ENCODE results near the gene NELFA. TPM values are rescaled to one million over a fixed set of nuclear protein-coding genes. Genes with fewer than 3 reads are reported as not detected.

Gene NELFA
- total RNA-seq, 6 donors from 2014 or later: 16.7 to 43.0 (median 27.3) TPM

- no peaks in the 10 kb centered on the region for H3K9me3 ChIP-seq
- H3K36me3 ChIP-seq: peaks cover 4 to 82% (median 58%) of the 10 kb centered on the region in 4 donors
- H3K4me3 ChIP-seq: no peak overlapping the region
- H3K27me3 ChIP-seq: no peaks in the 10 kb centered on the region
- WGBS, 2 donors: 93 to 94% methylated on average over 3 to 11 of the region's 11 CpGs
- H3K27ac ChIP-seq: no peak overlapping the region
- H3K4me1 ChIP-seq: peaks cover 0 to 19% (median 8%) of the 10 kb centered on the region in 4 donors
- DNase-seq: no peak
- TF ChIP-seq POLR2A (IDR thresholded peaks at IDR 0.05): no peak
- TF ChIP-seq CTCF (IDR thresholded peaks at IDR 0.05): no peak
- TF ChIP-seq EP300 (IDR thresholded peaks at IDR 0.05): no peak
- no peak for TF ChIP-seq POLR2AphosphoS5 (IDR thresholded peaks at IDR 0.05)
- no peak for ATAC-seq (ENCODE audit: low FRiP score in 2 of 2)
Measured at GRCh38 chr4:1975880-1976279, 32.9 kb downstream of the NELFA start.

- Histone ChIP-seq H3K27me3 (no peaks in the 10 kb centered on the region), H3K4me3 (no peak overlapping the region), H3K27ac (peak overlapping the region in 1 of 4 donors; percentile 5), H3K9me3 (no peaks in the 10 kb centered on the region), H3K36me3 (peaks cover 4 to 82% (median 56%) of the 10 kb centered on the region in 4 donors), H3K4me1 (peaks cover 0 to 19% (median 8%) of the 10 kb centered on the region in 4 donors)
- ATAC-seq (ENCODE audit: low FRiP score in 2 of 2): peak; percentile 21 to 75
- no peak for TF ChIP-seq CTCF (IDR thresholded peaks at IDR 0.05)
- TF ChIP-seq EP300 (IDR thresholded peaks at IDR 0.05): no peak
- no peak for TF ChIP-seq POLR2A (IDR thresholded peaks at IDR 0.05)
- TF ChIP-seq POLR2AphosphoS5 (IDR thresholded peaks at IDR 0.05): no peak
- 61 to 81% methylated on average over 14 of the region's 14 CpGs for WGBS, 2 donors
- peak in 1 of 2 donors; percentile 85 for DNase-seq
Measured at GRCh38 chr4:1975391-1975801, 33.4 kb downstream of the NELFA start.

- Histone ChIP-seq H3K27me3 (no peaks in the 10 kb centered on the region), H3K4me3 (no peak overlapping the region), H3K9me3 (no peaks in the 10 kb centered on the region), H3K27ac (no peak overlapping the region), H3K36me3 (peaks cover 4 to 79% (median 51%) of the 10 kb centered on the region in 4 donors), H3K4me1 (peaks cover 0 to 19% (median 8%) of the 10 kb centered on the region in 4 donors)
- ATAC-seq (ENCODE audit: low FRiP score in 2 of 2): no peak
- WGBS, 2 donors: 86 to 94% methylated on average over 8 of the region's 8 CpGs
- TF ChIP-seq EP300 (IDR thresholded peaks at IDR 0.05) (no peak), POLR2AphosphoS5 (IDR thresholded peaks at IDR 0.05) (no peak), CTCF (IDR thresholded peaks at IDR 0.05) (no peak), POLR2A (IDR thresholded peaks at IDR 0.05) (no peak)
- DNase-seq: no peak
Measured at GRCh38 chr4:1974840-1975239, 33.9 kb downstream of the NELFA start.

- WGBS, 2 donors: 94 to 96% methylated on average over 18 of the region's 18 CpGs
- no peak for DNase-seq
- H3K4me3 ChIP-seq: no peak overlapping the region
Measured at GRCh38 chr4:1973661-1974060, 35.1 kb downstream of the NELFA start.

More at GRCh38 chr4:1973661-1974060, 35.1 kb downstream of the NELFA start:
- no peaks in the 10 kb centered on the region for H3K27me3 ChIP-seq
- TF ChIP-seq POLR2A (IDR thresholded peaks at IDR 0.05) (no peak), POLR2AphosphoS5 (IDR thresholded peaks at IDR 0.05) (no peak), CTCF (IDR thresholded peaks at IDR 0.05) (no peak), EP300 (IDR thresholded peaks at IDR 0.05) (no peak)
- no peaks in the 10 kb centered on the region for H3K9me3 ChIP-seq
- H3K4me1 ChIP-seq: peaks cover 0 to 19% (median 8%) of the 10 kb centered on the region in 4 donors
- H3K36me3 ChIP-seq: peaks cover 4 to 74% (median 45%) of the 10 kb centered on the region in 4 donors
- H3K27ac ChIP-seq: no peak overlapping the region
- no peak for ATAC-seq (ENCODE audit: low FRiP score in 2 of 2)
